GM12801 (cell line): ENCODE data around the gene EDEM3.

Experiments used
- TF ChIP-seq, protein P1 (sequence below): IDR thresholded peaks from one replicate; pipeline ENCODE4 v1.5.1; 2011; ENCODE audit warnings: control low read depth; ENCODE audit not compliant: insufficient read length; ENCODE audit errors: extremely low read depth

The EDEM3 gene

DNA sequence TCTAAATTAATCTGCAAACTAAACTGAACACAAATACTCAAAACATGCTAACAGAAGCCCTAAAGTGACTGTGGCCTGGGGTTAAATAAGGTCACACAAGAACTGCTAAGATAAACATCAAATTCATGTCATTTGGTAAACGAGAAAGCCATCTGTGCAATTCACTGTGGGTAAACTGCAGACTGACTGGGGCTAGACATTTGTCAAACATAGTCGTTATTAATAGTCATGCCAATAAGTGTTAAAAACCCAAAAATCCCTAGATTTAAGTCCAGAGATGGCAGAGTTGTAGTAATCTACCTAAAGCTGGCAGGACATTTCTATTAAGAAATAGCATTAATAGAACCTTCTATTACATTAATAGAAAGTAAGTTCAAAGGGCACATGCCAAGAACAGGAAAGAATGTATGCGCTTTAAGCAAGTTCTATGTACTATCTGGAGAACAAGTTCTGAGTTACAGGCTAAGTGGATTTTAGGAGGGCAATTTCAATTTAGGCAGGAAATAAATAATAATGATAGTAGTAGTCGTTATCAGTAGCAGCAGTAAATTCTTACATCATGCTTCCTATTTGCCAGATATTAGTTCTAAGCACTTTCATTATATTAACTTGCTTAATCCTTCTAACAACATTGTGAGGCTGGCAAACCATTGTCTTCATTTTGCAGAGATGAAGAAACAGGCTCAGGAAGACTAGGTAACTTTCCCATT, 8.6 kb downstream of the EDEM3 start:
- TF ChIP-seq, protein P1, sequence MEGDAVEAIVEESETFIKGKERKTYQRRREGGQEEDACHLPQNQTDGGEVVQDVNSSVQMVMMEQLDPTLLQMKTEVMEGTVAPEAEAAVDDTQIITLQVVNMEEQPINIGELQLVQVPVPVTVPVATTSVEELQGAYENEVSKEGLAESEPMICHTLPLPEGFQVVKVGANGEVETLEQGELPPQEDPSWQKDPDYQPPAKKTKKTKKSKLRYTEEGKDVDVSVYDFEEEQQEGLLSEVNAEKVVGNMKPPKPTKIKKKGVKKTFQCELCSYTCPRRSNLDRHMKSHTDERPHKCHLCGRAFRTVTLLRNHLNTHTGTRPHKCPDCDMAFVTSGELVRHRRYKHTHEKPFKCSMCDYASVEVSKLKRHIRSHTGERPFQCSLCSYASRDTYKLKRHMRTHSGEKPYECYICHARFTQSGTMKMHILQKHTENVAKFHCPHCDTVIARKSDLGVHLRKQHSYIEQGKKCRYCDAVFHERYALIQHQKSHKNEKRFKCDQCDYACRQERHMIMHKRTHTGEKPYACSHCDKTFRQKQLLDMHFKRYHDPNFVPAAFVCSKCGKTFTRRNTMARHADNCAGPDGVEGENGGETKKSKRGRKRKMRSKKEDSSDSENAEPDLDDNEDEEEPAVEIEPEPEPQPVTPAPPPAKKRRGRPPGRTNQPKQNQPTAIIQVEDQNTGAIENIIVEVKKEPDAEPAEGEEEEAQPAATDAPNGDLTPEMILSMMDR = no peak

DNA sequence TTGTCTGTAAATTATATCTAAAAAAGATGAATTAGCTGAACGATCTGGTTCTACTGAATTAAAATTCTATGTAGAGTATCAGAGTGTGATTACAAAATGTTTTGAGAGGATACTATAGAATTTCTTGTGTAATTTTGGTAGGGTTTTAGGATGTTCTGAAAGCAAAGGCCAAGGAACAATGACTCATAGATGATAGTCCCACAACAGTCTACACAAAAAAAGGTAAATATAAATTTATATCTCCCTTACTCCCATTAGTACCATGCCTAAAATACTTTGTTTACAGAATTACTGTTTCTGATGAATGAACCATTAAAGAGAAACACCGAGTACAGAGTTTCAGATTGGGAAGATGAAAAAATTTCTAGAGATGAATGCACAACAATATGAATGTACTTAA, 9.5 kb downstream of the EDEM3 start:
- TF ChIP-seq, protein P1 = no peak

DNA sequence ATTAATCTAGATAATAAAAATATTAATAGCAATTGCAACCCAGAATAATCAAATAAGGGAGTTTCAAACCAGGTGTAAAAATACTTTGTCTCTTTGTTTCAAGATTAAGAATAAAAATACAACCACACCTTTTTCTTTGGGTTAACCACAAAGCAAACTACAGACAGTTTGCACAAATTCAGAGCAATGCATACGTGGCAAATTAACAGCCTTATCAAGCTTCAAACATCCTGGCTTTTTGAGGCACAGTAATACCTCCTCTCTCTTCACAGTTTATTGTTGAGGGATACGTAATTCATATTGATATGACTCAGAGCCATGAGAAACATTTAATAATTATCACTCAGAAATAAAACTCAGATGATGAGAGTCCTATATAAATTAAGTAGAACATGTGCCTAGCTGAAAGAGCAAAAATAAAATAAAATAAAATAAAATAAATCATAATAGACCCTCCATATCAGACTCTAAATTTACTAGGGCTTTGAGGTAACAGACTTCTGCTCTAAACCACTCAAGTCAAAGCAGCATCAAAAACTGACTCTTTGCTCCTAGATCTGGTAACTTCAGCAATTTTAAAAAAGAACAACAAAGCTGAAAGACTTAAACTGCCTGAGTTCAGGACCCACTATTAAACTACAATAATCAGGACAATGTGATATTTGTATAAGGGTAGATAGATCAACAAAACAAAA, 11.4 kb downstream of the EDEM3 start:
- TF ChIP-seq, protein P1 = no peak

DNA sequence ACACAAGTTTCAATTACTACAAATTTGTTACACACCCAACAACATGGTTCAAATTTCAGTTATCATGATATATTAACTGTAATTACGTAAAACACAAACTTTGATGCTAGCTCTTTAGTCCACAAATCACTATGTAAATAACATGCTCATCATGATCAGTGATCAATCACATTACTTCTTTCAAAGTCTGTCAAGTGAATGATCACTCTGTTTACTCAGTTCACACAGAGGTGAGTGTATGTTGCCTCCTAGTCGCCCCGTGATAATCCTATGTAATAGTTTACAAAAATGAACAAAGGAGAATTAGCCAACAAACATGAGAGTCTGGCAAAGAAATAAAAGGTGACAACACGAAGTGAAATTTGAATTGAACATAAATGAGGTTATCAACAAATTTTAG, 14.3 kb downstream of the EDEM3 start:
- TF ChIP-seq, protein P1 = no peak

DNA sequence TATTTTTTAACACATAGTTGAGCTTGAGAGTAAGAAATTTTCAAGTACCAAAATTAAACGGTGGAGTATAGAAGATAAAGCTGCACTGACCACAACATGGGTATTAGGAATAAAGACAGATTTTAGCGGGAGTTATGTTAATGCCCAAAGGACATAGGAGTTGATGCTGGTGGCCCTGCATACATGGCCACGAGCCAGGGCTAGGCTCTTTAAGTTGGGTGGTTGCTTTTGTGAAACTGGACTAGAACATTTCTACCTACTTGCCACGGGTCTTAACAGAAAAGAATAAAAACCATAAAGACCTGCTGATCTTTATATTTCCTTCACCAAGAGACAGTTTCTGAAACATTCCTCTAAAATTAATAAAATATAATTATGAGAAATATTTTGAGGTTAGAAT, 14.9 kb downstream of the EDEM3 start:
- TF ChIP-seq, protein P1 = no peak

DNA sequence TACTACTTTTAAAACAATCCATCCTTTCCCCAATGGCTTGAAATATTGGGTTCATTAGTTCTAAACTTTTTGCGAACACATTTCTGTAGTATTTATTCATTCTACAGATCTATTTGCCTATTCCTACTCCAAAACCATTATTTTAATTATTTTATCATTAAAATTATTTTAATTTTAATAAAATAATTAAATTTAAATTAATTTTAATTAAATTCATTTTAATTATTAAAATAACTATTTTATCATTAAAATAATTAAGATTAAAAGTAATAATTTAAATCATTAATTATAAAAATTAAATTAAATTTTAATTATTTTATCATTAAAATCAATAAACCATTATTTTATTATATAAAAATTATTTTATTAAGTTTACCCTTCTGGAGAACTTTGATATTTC, 15.6 kb downstream of the EDEM3 start:
- TF ChIP-seq, protein P1 = no peak

DNA sequence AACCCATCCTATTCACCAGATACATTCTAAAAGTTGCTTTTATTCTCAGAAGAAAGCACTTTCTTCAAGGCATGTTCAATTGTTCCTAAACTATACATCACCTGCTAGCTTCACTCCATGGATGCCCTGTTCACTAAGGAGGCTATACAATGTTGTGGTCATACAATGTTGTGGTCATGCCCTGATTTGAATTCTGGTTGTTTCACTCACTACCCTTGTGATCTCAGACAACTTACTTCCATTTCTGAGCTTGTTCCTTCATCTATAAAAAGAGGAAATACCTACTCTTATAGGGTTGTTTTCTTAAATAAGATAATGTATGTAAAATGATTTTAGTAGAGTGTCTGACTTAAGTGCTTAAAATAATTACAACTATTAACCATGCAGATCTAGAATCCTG, 19.7 kb downstream of the EDEM3 start:
- TF ChIP-seq, protein P1 = no peak
